GF-D8 (cell line): ENCODE data around the gene INIP.

Source experiments
- DNase-seq: peaks from one replicate; lab custom pipeline; 2025; lab: John Stamatoyannopoulos, UW

Gene INIP

GRCh38 chr9:112717661-112718331, at the start of gene INIP:
Gene INIP, minus strand, starts transcription at chr9:112718117. Its CDS starts 1,632 bp downstream, at chr9:112716485.
- DNase-seq: peak; percentile 93

- DNase-seq: no peak
Measured at GRCh38 chr9:112765281-112765680, 47.4 kb upstream of the INIP start.

- no peak for DNase-seq
Measured at GRCh38 chr9:112764837-112765236, 46.9 kb upstream of the INIP start.

- no peak for DNase-seq
Measured at GRCh38 chr9:112764344-112764743, 46.4 kb upstream of the INIP start.

- DNase-seq: no peak
Measured at GRCh38 chr9:112762726-112763518, 45.0 kb upstream of the INIP start.

GRCh38 chr9:112761912-112762655, 44.2 kb upstream of the INIP start:
- no peak for DNase-seq

GRCh38 chr9:112760821-112761220, 42.9 kb upstream of the INIP start:
- no peak for DNase-seq

- no peak for DNase-seq
Measured at GRCh38 chr9:112757940-112758339, 40.0 kb upstream of the INIP start.

GRCh38 chr9:112757282-112757883, 39.5 kb upstream of the INIP start:
- DNase-seq: no peak

GRCh38 chr9:112755675-112756074, 37.8 kb upstream of the INIP start:
- DNase-seq: no peak

- peak; percentile 46 for DNase-seq
Measured at GRCh38 chr9:112755016-112755427, 37.1 kb upstream of the INIP start.

GRCh38 chr9:112754578-112754977, 36.7 kb upstream of the INIP start:
- DNase-seq: no peak

- no peak for DNase-seq
Measured at GRCh38 chr9:112753725-112754124, 35.8 kb upstream of the INIP start.

- DNase-seq: no peak
Measured at GRCh38 chr9:112752334-112753125, 34.6 kb upstream of the INIP start.

GRCh38 chr9:112751056-112751795, 33.3 kb upstream of the INIP start:
- peak; percentile 41 for DNase-seq

GRCh38 chr9:112750764-112751055, 32.8 kb upstream of the INIP start:
- no peak for DNase-seq

- DNase-seq: peak; percentile 75
Measured at GRCh38 chr9:112750016-112750763, 32.3 kb upstream of the INIP start, which contains the start of gene SNX30. Gene SNX30, plus strand, starts transcription at chr9:112750760. Its CDS starts 242 bp downstream, at chr9:112751002.

- no peak for DNase-seq
Measured at GRCh38 chr9:112747094-112747493, 29.2 kb upstream of the INIP start.

GRCh38 chr9:112744177-112744576, 26.3 kb upstream of the INIP start:
- DNase-seq: no peak

GRCh38 chr9:112743216-112743836, 25.4 kb upstream of the INIP start:
- no peak for DNase-seq
